ENCODE measurements around the gene SNX9. TPM values are rescaled to one million over a fixed set of nuclear protein-coding genes. Genes with fewer than 3 reads are reported as not detected.
A peak's percentile ranks its signal among the peaks of the same experiment; 100 is the strongest.
"Not testable (repeated sequence)": the region's sequence is repeated elsewhere in the genome, so short reads cannot be mapped to it uniquely, and the experiment has no call there.

The SNX9 gene
- total RNA-seq, 4 donors from 2014 or later = 29.4 to 44.9 (median 33.3) TPM

DNA sequence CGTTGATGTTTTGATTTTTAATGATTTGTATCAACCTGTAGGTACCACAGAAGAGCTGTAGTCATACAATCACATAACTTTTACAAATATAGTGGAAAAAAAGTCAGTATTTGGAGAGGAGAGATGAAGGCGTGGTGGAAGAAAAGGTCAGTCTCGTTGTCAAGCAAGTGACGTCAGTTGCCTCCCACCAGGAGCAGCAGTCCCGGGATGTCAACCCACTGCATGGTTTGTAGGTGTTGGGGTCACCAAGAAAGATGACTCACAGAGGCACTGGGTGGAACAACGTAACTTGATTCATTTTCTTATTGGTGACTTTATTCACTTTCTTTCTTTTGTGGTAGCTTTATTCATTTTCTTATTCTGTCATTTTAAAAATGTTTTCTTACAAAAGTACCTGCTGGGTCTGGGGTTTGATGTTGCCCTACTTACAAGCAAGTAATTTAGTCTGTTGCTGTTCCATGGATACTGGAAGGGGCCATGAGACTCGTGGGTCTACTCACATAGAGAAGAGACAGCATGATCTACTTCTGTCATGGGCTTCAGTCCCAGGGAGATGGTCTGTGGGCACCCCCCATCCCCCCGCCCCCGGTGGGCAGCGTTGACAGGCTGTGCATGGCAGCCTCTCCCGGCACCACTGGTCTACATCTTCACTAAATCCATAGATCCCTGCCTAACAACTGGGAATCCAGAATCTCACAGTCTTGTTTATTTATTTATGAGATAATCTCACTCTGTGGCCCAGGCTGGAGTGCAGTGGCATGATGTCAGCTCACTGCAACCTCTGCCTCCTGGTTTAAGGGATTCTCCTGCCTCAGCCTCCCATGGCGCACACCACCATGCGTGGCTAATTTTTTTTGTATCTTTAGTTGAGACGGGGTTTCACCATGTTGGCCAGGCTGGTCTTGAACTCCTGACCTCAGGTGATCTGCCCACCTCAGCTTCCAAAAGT lies 122.2 kb downstream of the SNX9 start:
- no peaks in the 10 kb centered on the region for H3K9me3 ChIP-seq
- ATAC-seq = no peak
- peaks cover 0 to 51% of the 10 kb centered on the region in 2 donors for H3K36me3 ChIP-seq
- DNase-seq = no peak
- H3K4me1 ChIP-seq = no peaks in the 10 kb centered on the region
- H3K27me3 ChIP-seq = no peaks in the 10 kb centered on the region
- H3K27ac ChIP-seq = no peak overlapping the region
- H3K4me3 ChIP-seq = no peak overlapping the region
- intact Hi-C loops (cut with DNase I; ENCODE audit: low total_unique reads) (no loop called here), in situ Hi-C loops (cut with MboI; ENCODE audit: low sequenced_read_pairs in 4 of 4) (no loop called here)
- TF ChIP-seq, protein P1, sequence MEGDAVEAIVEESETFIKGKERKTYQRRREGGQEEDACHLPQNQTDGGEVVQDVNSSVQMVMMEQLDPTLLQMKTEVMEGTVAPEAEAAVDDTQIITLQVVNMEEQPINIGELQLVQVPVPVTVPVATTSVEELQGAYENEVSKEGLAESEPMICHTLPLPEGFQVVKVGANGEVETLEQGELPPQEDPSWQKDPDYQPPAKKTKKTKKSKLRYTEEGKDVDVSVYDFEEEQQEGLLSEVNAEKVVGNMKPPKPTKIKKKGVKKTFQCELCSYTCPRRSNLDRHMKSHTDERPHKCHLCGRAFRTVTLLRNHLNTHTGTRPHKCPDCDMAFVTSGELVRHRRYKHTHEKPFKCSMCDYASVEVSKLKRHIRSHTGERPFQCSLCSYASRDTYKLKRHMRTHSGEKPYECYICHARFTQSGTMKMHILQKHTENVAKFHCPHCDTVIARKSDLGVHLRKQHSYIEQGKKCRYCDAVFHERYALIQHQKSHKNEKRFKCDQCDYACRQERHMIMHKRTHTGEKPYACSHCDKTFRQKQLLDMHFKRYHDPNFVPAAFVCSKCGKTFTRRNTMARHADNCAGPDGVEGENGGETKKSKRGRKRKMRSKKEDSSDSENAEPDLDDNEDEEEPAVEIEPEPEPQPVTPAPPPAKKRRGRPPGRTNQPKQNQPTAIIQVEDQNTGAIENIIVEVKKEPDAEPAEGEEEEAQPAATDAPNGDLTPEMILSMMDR (IDR thresholded peaks at IDR 0.05 in 4 of 5, conservative IDR thresholded peaks at IDR 0.05 in 1 of 5) = no peak
- no peak for TF ChIP-seq POLR2A (IDR thresholded peaks at IDR 0.05)

DNA sequence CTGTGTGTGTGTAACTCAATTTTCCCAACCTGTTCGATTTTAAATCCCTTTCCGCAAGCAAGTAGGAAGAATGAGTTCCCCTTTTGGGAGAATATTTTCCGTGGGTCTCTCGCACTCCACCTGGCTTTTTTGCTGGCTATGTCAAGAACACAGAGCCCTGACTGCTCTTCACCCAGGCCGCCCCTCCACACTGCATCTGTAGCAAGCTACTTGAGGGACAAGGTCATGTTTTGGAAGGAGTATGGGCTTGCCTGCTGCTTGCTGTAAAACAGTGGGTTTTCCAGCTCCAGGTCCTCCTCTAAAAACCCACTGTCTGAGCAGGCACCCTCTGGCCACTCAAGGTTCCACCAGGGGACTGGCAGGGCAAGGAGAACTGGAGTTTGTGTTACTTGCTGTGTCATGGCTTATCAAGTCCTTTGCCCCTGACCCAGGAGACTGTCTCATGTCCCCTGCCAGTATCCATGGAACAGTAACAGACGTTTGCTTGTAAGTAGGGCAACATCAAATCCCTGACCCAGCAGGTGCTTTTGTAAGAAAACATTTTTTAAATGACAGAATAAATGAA lies 123.1 kb downstream of the SNX9 start:
- peaks cover 0 to 43% of the 10 kb centered on the region in 2 donors for H3K36me3 ChIP-seq
- H3K9me3 ChIP-seq = no peaks in the 10 kb centered on the region
- H3K27ac ChIP-seq = no peak overlapping the region
- intact Hi-C loops (cut with DNase I; ENCODE audit: low total_unique reads) (no loop called here), in situ Hi-C loops (cut with MboI; ENCODE audit: low sequenced_read_pairs in 4 of 4) (no loop called here)
- ATAC-seq (no peak), DNase-seq (no peak)
- TF ChIP-seq POLR2A (IDR thresholded peaks at IDR 0.05) = no peak
- TF ChIP-seq, protein P1 (IDR thresholded peaks at IDR 0.05 in 4 of 5, conservative IDR thresholded peaks at IDR 0.05 in 1 of 5) = no peak
- no peaks in the 10 kb centered on the region for H3K4me1 ChIP-seq
- no peaks in the 10 kb centered on the region for H3K27me3 ChIP-seq
- no peak overlapping the region for H3K4me3 ChIP-seq

- in situ Hi-C loops (cut with MboI; ENCODE audit: low sequenced_read_pairs in 4 of 4) (no loop called here), intact Hi-C loops (cut with DNase I; ENCODE audit: low total_unique reads) (no loop called here)
- ATAC-seq (no peak), DNase-seq (no peak)
- TF ChIP-seq, protein P1 (IDR thresholded peaks at IDR 0.05 in 4 of 5, conservative IDR thresholded peaks at IDR 0.05 in 1 of 5) = peak in 4 of 5 experiments; percentile 10 to 46 (median 16)
- no peak for TF ChIP-seq POLR2A (IDR thresholded peaks at IDR 0.05)
- H3K9me3 ChIP-seq = no peaks in the 10 kb centered on the region
- H3K4me1 ChIP-seq = no peaks in the 10 kb centered on the region
- H3K27me3 ChIP-seq = no peaks in the 10 kb centered on the region
- H3K27ac ChIP-seq = no peak overlapping the region
- peaks cover 0 to 34% of the 10 kb centered on the region in 2 donors for H3K36me3 ChIP-seq
- no peak overlapping the region for H3K4me3 ChIP-seq
These were observed 124.0 kb downstream of the SNX9 start for GRCh38 chr6:157946865-157947532.

DNA sequence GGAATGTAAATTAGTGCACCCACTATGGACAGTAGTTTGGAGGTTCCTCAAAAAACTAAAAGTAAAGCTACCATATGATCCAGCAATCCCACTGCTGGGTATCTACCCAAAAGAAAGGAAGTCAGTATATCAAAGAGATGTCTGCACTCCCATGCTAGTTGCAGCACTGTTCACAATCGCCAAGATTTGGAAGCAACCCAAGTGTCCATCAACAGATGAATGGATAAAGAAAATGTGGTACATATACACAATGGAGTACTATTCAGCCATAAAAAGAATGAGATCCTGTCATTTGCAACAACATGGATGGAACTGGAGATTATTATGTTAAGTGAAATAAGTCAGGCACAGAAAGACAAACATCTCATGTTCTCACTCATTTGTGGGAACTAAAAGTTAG lies 127.9 kb downstream of the SNX9 start:
- intact Hi-C loops (cut with DNase I; ENCODE audit: low total_unique reads); H3K4me3 ChIP-seq; in situ Hi-C loops (cut with MboI; ENCODE audit: low sequenced_read_pairs in 4 of 4): not testable (repeated sequence)

DNA sequence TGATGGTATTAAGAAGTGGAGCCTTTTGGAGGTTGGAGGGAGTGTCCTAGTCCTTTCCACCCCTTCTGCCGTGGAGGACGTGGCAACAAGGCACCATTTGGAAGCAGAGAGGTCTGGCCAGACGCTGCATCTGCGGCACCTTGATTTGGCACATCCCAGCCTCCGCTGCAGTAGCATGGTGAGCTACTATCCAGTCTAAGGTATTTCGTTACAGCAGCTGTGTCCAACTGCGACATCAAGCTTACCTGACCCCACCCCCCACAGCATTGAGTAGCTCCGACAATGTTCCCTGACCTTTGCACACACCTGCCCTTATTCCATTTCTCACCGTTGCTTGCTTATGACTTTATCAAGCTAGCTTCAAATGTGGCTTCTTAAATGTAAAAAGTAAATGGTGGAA lies 128.8 kb downstream of the SNX9 start:
- in situ Hi-C loops (cut with MboI; ENCODE audit: low sequenced_read_pairs in 4 of 4) (no loop called here), intact Hi-C loops (cut with DNase I; ENCODE audit: low total_unique reads) (no loop called here)
- Histone ChIP-seq H3K27me3 (no peaks in the 10 kb centered on the region), H3K9me3 (no peaks in the 10 kb centered on the region), H3K4me1 (peaks cover 9% of the 10 kb centered on the region in 2 donors), H3K36me3 (no peaks in the 10 kb centered on the region), H3K27ac (no peak overlapping the region), H3K4me3 (no peak overlapping the region)
- no peak for ATAC-seq
- TF ChIP-seq, protein P1 (IDR thresholded peaks at IDR 0.05 in 4 of 5, conservative IDR thresholded peaks at IDR 0.05 in 1 of 5) = no peak
- TF ChIP-seq POLR2A (IDR thresholded peaks at IDR 0.05) = no peak
- DNase-seq = no peak

More for the DNA sequence above, 127.9 kb downstream of the SNX9 start:
- H3K27me3 ChIP-seq, H3K27ac ChIP-seq, H3K9me3 ChIP-seq, H3K4me1 ChIP-seq, ATAC-seq, H3K36me3 ChIP-seq, DNase-seq: not testable (repeated sequence)
